Measurements from ENCODE around the gene ERV3-1. TPM values are rescaled to one million over a fixed set of nuclear protein-coding genes. Genes with fewer than 3 reads are reported as not detected.
"Not testable (repeated sequence)": the region's sequence is repeated elsewhere in the genome, so short reads cannot be mapped to it uniquely, and the experiment has no call there.

Gene ERV3-1, protein sequence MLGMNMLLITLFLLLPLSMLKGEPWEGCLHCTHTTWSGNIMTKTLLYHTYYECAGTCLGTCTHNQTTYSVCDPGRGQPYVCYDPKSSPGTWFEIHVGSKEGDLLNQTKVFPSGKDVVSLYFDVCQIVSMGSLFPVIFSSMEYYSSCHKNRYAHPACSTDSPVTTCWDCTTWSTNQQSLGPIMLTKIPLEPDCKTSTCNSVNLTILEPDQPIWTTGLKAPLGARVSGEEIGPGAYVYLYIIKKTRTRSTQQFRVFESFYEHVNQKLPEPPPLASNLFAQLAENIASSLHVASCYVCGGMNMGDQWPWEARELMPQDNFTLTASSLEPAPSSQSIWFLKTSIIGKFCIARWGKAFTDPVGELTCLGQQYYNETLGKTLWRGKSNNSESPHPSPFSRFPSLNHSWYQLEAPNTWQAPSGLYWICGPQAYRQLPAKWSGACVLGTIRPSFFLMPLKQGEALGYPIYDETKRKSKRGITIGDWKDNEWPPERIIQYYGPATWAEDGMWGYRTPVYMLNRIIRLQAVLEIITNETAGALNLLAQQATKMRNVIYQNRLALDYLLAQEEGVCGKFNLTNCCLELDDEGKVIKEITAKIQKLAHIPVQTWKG
- total RNA-seq (17.4 and 23.7 TPM in 2 replicates), polyA plus RNA-seq (23.2 and 29.2 TPM in 2 replicates)

DNA sequence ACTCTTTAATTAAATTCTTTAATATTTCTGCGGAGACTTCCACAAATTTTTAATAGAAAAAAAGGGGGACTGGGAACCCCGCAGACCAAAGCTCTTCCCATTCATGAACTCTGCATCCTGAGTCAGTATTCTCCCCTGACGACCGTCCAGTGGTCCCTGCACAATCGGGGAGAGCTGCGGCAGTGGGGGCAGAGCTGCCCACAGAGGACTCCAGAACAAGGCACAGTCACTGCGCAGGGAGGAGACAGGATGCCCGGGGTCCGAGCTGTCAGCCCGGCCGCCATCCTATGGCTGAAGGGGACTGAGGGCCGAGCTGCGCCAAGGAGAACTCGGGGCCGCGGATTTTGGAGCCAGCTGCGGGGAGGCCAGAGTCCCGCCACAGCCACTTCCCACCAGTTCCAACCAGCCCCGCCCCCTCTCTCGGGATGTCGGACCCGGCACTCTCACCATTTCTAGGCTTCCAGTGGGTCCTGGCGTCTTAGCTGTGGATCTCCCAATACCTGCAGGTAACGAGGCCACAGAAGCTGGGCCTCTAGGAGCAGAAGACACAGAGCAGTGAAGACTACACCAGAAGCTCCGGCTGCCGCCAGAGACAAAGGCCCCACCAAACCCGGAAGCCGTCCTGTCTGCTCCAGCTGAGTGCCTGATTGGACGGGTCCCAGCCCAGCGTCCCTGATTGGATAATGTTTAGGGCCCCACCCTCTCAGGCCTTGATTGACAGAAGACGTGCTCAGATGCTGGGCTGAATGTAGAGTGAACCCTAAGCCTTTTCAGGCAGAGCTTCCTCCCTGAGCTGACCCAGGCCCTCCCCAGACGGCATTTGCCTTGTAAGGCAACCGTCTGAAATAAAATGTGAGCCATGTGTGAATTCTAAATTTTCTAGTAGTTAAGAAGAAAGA, at the start of gene ERV3-1:
Gene ERV3-1, minus strand, starts transcription at position 594 of the 899 bp plus-strand sequence. CDS start 13,661 bp downstream, outside the sequence.
- H3K27ac ChIP-seq = peak within 1 kb of the TSS; percentile 95
- no peaks in the 10 kb centered on the region for H3K9me3 ChIP-seq (ENCODE audit: low read depth)
- H3K36me3 ChIP-seq = no peaks in the 10 kb centered on the region
- peaks cover 3% of the 10 kb centered on the region for H3K4me1 ChIP-seq (ENCODE audit: low read depth)
- TF ChIP-seq, protein P1, sequence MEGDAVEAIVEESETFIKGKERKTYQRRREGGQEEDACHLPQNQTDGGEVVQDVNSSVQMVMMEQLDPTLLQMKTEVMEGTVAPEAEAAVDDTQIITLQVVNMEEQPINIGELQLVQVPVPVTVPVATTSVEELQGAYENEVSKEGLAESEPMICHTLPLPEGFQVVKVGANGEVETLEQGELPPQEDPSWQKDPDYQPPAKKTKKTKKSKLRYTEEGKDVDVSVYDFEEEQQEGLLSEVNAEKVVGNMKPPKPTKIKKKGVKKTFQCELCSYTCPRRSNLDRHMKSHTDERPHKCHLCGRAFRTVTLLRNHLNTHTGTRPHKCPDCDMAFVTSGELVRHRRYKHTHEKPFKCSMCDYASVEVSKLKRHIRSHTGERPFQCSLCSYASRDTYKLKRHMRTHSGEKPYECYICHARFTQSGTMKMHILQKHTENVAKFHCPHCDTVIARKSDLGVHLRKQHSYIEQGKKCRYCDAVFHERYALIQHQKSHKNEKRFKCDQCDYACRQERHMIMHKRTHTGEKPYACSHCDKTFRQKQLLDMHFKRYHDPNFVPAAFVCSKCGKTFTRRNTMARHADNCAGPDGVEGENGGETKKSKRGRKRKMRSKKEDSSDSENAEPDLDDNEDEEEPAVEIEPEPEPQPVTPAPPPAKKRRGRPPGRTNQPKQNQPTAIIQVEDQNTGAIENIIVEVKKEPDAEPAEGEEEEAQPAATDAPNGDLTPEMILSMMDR (IDR thresholded peaks at IDR 0.05; ENCODE audit: low read depth, low read length) = no peak
- H3K4me3 ChIP-seq = peak within 1 kb of the TSS; percentile 77
- DNase-seq (ENCODE audit: low read depth in 1 of 2, low spot score in 1 of 2) = peak; percentile 96 to 97
- H3K27me3 ChIP-seq = no peaks in the 10 kb centered on the region

DNA sequence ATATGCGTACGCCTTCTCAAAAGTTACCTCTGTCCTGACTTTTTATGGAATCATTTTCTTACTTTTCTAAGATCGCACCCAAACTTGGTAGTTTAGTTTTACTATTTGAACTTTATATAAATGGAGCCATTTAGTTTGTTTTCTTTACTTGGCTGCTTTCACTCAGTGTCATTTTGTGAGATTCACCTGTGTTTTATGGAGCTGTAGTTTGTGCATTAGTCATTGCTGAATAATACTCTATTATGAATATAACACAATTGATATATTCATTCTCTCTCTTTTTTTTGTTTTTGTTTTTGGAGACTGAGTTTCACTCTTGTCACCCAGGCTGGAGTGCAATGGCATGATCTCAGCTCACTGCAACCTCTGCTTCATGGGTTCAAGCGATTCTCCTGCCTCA, 49.3 kb upstream of the ERV3-1 start:
- not testable (repeated sequence) for H3K27ac ChIP-seq; H3K9me3 ChIP-seq (ENCODE audit: low read depth); H3K36me3 ChIP-seq; H3K4me3 ChIP-seq; H3K4me1 ChIP-seq (ENCODE audit: low read depth); H3K27me3 ChIP-seq; DNase-seq (ENCODE audit: low read depth in 1 of 2, low spot score in 1 of 2)

DNA sequence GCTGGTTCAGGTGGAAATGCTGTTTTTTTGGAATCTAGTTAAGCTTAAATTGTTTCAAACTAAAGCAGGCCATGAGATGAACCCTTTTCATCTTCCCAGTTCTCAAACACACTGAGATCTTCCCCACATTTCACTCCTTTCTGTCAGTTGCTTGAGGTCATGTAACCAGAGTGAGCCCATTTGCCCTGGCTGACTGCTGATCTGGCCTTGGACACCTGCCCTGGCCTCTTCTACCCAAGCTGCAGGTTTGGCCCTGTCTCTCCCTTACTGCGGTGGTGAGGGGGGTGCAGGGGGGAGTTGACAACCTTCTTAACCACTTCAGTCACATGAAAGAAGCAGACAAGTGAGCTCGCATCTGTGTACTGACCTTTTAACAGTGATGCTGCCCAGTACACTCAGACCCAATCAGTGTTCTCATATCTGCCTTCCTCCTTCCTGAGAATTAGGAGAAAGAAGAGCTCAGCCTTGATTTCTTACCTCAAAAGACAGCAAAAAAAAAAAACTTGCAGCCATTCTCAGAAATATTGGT, 48.0 kb upstream of the ERV3-1 start:
- not testable (repeated sequence) for H3K27ac ChIP-seq; H3K36me3 ChIP-seq; H3K4me3 ChIP-seq; H3K4me1 ChIP-seq (ENCODE audit: low read depth); H3K27me3 ChIP-seq; DNase-seq (ENCODE audit: low read depth in 1 of 2, low spot score in 1 of 2); H3K9me3 ChIP-seq (ENCODE audit: low read depth)

DNA sequence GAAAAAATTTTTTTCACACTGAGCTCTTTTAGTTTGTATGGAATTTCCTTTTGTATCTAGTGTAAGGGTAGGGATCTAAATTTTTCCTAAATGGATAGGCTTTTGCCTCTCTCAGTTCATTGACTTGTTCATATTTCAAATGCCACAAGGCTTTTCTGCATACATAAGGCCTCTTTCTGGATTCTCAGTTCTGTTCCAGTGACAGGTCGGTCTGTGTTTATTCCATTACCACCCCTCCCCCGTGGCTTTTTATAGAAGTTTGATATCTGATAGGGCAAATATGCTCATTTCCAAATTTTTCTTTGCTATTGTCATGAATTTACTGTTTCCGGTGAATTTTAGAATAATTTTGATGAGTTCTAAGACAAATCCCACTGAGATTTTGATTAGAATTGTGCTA, 45.2 kb upstream of the ERV3-1 start:
- not testable (repeated sequence) for H3K27me3 ChIP-seq; DNase-seq (ENCODE audit: low read depth in 1 of 2, low spot score in 1 of 2); H3K36me3 ChIP-seq; H3K4me3 ChIP-seq; H3K9me3 ChIP-seq (ENCODE audit: low read depth); H3K4me1 ChIP-seq (ENCODE audit: low read depth); H3K27ac ChIP-seq

DNA sequence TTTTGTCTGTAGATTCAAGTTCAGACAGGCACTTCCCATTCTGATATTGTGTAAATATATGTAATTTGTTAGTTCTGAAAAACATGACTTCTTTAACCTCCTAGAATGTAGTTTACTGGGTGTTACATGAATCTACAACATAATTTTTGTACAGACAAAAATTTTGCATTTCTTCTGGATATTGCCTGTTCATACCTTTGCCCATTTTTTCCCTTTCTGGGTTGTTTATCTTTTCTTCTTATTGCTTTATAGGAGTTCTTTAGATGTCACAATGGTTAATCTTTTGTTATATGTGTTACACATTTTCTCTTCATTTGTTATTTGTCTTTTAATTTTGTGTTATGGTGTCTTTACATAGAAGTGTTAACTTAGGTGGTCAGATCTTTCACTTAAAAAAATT, 44.7 kb upstream of the ERV3-1 start:
- not testable (repeated sequence) for H3K9me3 ChIP-seq (ENCODE audit: low read depth); H3K27me3 ChIP-seq; DNase-seq (ENCODE audit: low read depth in 1 of 2, low spot score in 1 of 2); H3K4me3 ChIP-seq; H3K4me1 ChIP-seq (ENCODE audit: low read depth); H3K36me3 ChIP-seq; H3K27ac ChIP-seq

DNA sequence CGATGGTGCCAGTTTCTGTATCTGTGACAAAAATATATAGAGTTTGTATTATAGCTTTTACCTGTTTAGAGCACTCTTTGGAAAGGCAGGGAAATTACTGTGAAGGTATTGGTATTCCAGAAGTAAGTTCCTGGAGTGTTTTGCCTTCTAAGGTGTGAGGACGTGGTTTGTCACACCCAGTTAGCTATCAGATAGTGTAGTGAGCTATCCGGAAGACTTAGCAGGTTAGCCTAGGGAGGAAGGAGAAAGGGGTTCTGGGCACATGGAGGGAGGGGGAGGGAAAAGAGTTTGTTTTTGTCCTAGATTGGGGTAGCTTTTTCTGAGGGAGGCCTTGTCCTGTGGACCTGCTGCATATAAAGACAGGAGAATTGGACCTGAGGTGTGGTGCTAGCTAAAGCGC, 39.8 kb upstream of the ERV3-1 start:
- not testable (repeated sequence) for H3K27ac ChIP-seq; H3K4me3 ChIP-seq; H3K36me3 ChIP-seq; DNase-seq (ENCODE audit: low read depth in 1 of 2, low spot score in 1 of 2); H3K4me1 ChIP-seq (ENCODE audit: low read depth); H3K27me3 ChIP-seq; H3K9me3 ChIP-seq (ENCODE audit: low read depth)

DNA sequence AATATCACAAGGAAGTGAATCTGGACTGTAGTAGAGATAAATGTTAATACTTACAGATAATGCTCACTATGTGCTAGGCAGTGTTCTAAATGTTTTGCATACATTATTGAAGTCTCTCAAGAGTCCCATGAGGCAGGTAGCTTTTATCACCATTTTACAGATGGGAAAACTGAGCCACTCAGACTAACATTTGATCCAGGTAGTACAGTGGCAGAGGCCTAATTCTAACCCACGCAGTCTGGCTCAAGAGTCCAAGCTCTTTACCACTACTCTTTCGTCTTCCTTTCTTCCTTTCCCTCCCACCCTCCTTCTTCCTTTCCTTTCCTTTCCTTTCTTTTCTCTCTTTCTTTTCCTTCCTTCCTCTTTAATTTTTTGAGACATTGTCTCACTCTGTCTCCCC, 39.1 kb upstream of the ERV3-1 start:
- H3K4me1 ChIP-seq (ENCODE audit: low read depth); H3K4me3 ChIP-seq; H3K36me3 ChIP-seq; H3K9me3 ChIP-seq (ENCODE audit: low read depth); H3K27me3 ChIP-seq; DNase-seq (ENCODE audit: low read depth in 1 of 2, low spot score in 1 of 2); H3K27ac ChIP-seq: not testable (repeated sequence)

DNA sequence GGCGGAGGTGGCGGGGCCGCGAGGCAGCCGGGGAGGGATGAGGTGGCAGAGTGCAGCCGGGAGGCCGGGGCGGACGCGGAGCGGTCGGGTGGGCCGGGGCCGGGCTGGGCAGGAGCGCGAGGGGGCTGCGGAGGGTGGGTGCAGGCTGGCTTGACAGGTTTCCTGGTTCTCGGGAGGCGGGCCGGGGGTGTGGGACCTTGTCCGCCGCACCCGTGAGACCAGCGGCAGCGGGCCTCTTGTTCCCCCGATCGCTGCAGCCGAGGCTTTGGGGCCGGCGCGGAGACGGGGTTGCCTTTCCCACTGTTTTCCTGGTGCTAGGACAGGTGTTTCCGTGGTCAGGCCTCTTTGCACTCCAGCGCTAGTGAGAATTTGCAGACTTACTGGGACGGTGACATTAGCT, 32.3 kb upstream of the ERV3-1 start:
- not testable (repeated sequence) for H3K27me3 ChIP-seq; H3K36me3 ChIP-seq; H3K9me3 ChIP-seq (ENCODE audit: low read depth); H3K4me1 ChIP-seq (ENCODE audit: low read depth)
- peak overlapping the region; percentile 94 for H3K27ac ChIP-seq
- peak; percentile 20 to 62 for DNase-seq (ENCODE audit: low read depth in 1 of 2, low spot score in 1 of 2)
- H3K4me3 ChIP-seq = peak overlapping the region; percentile 92

Data from cardiac muscle cell (in vitro differentiated cells and primary cell).